GM18502 (cell line): ENCODE data around the gene RABEPK.
A peak's percentile ranks its signal among the peaks of the same experiment; 100 is the strongest.
"Not testable (repeated sequence)": the region's sequence is repeated elsewhere in the genome, so short reads cannot be mapped to it uniquely, and the experiment has no call there.

Experiments used
- ATAC-seq: cut with Tn5 transposase; IDR thresholded peaks from one replicate; pipeline ENCODE4 v1.9.1; 2021; ENCODE audit warnings: mild to moderate bottlenecking; ENCODE audit not compliant: unreplicated experiment, poor library complexity

The RABEPK gene

GRCh38 chr9:125200216-125201047, at the start of gene RABEPK:
Gene RABEPK (plus strand): TSS chr9:125200542. CDS start chr9:125203014, 2,472 bp downstream.
- ATAC-seq: peak; percentile 99

DNA sequence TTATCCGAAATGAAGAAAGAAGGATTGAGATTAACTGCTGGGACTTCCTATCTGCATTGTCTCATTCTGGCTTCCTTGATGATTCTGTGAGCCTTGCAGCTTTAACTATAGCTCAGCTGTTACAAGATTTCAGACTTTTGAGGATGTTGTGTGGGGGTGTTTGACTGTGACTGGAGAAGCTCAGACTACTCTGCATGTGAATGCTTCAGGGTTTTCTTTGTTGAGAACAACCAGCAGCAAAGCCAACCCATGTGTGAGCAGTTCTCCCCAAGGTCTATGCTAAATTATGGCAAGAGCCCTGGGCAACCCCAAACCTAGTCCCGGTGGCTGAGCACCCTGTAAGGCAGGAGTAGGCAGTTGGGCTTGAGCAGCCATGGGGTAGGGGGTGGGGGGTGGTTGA, 48.6 kb upstream of the RABEPK start:
- ATAC-seq: no peak

GRCh38 chr9:125153712-125154367, 46.5 kb upstream of the RABEPK start:
- no peak for ATAC-seq

- ATAC-seq: no peak
Measured at GRCh38 chr9:125156551-125156950, 43.8 kb upstream of the RABEPK start.

DNA sequence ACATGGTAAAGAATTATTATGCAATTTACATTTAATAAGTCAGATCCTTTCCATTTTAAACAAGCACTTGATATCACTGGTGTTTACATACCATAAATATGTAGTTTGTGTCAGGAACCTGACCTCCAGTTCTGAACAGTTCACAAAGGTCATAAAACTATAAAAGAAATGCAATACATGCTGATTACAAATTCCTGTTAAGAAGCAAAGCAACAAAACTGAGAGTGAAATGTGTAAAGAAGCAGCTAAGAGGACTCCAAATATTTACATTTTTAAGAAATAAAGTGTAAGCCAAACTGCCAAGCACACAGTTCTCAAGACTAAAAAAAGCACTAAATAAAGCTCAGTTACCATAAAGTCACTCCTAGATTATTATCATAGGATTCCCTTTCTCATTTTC, 39.6 kb upstream of the RABEPK start:
- no peak for ATAC-seq

DNA sequence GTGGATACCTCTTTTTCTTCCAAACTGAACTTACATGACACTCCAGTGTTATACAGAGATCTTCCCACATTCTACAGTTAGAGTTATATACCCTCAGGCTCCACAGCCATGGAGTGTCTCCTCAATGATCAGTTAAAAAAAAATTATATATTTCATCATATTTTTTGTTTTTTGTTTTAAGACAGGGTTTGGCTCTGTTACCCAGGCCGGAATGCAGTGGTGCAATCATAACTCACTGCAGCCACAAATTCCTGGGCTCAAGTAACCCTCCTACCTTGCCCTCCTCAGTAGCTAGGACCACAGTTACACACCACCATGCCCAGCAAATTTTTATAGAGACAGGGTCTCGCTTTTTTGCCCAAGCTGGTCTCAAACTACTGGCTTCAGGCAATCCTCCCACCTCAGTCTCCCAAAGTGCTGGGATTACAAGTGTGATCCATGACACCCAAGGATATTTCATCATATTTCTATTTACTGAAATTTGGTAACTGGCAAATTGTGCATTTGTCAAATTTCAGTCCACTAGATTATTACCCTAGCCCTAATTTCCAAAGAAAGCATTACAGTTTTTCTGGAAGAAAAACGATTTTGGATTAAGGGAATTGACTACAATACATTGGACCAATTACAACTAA, 38.9 kb upstream of the RABEPK start:
- ATAC-seq: no peak

DNA sequence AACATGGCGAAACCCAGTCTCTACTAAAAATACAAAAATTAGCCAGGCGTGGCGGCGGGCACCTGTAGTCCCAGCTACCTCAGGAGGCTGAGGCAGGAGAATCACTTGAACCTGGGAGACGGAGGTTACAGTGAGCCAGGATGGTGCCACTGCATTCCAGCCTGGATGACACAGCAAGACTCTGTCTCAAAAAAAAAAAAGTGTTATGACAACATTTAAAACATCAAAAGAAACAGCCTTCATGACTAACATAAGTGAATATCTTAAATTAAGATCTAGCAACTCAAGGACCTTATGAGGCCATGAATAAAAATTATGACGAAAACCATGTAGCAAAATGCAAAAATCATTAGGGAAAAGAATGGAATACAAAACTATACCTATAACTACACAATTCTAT, 37.5 kb upstream of the RABEPK start:
- not testable (repeated sequence) for ATAC-seq

GRCh38 chr9:125166762-125167161, 33.6 kb upstream of the RABEPK start:
- ATAC-seq: no peak

GRCh38 chr9:125169895-125170294, 30.4 kb upstream of the RABEPK start:
- ATAC-seq: no peak

GRCh38 chr9:125172031-125172755, 28.1 kb upstream of the RABEPK start:
- ATAC-seq: no peak

GRCh38 chr9:125176636-125177035, 23.7 kb upstream of the RABEPK start:
- no peak for ATAC-seq

GRCh38 chr9:125177888-125178287, 22.5 kb upstream of the RABEPK start:
- no peak for ATAC-seq

DNA sequence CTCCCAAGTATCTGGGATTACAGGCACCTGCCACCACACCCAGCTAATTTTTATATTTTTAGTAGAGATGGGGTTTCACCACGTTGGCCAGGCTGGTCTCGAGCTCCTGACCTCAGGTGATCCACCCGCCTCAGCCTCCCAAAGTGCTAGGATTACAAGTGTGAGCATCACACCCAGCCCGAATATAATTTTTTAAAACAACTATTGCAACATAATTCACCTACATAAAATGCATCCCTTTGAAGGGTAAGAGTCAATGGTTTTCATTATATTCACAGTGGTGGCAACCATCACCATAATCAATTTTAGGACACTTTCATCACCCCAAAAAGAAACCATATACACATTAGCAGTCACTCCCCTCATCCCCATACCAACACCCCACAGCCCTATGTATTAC, 20.6 kb upstream of the RABEPK start:
- ATAC-seq: not testable (repeated sequence)

- ATAC-seq: no peak
Measured at GRCh38 chr9:125180876-125181275, 19.5 kb upstream of the RABEPK start.

- not testable (repeated sequence) for ATAC-seq
Measured at GRCh38 chr9:125181756-125182155, 18.6 kb upstream of the RABEPK start.

DNA sequence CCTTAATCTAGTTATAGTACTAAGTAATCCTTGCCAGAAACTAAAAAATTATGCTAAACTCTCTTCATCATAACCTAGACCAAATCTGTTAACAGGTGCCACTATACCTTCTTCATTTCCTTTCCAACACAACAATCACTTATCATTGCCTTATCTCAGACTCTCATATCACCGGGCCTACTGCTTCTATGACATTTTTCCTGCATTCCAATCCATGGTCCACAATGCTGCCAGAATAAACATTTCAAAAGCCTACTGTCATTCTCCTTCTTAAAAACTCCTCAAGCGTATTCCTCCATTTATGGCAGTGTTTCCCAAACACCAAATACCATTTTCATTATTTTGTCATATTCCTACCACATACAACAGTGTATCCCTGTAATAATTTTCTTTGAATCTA, 17.3 kb upstream of the RABEPK start:
- no peak for ATAC-seq

DNA sequence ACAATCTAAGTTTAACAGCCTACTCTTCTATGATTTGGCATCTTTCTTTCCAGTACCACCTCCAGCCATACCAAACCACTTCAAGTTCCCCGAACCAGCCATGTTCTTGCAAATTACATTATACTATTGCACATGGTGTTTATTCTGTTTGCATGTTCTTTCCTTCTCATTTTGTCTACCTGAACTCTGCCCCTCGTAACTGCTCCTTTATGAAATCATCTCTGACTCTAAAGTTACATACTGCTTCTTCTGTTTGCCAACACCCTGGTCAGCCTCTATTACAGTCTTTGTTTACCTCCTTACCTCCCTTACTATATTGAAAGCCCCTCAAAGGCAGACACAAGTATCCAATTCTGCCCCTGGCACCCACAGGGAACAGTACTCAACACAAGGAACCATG, 16.8 kb upstream of the RABEPK start:
- ATAC-seq: no peak

DNA sequence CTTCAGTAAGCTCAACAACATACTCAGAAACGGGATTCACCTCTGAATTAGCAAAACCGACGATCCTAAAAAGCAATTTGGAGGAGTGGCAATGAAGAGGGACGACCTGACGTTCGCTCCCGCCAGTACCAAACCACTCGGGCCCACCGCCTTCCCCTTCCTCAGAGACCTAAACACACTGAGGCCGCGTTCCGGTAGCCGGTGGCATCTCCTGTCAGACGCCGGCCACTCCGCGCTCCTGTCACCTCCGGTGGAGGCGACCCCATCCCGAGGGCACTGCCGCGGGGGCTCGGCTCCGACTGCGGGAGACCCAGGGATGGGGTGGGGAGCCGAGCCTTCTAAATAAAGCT, 11.4 kb upstream of the RABEPK start:
- peak; percentile 26 for ATAC-seq

- peak; percentile 97 for ATAC-seq
Measured at GRCh38 chr9:125189361-125190289, 10.7 kb upstream of the RABEPK start, which contains the start of gene PPP6C. Gene PPP6C (minus strand): TSS chr9:125189803. CDS start chr9:125189718, 85 bp downstream.
